Stimulated activated CD8-positive, alpha-beta memory T cell treated with anti-CD3 and anti-CD28 coated beads, Interleukin-7, amount 100 ng/mL, for 24 hours (primary cell): ENCODE data around the gene CMKLR1.

Experiments
- DNase-seq: peaks from one replicate; pipeline ENCODE4 v3.0.0-alpha.2; 2020; ENCODE audit warnings: low read depth

The CMKLR1 gene

GRCh38 chr12:108298761-108299275 lies 40.3 kb downstream of the CMKLR1 start:
- no peak for DNase-seq

- no peak for DNase-seq
Measured at GRCh38 chr12:108297895-108298760, 41.0 kb downstream of the CMKLR1 start.

GRCh38 chr12:108297424-108297823 lies 41.7 kb downstream of the CMKLR1 start:
- DNase-seq = no peak

GRCh38 chr12:108296945-108297344 lies 42.2 kb downstream of the CMKLR1 start:
- no peak for DNase-seq

- DNase-seq = no peak
Measured at GRCh38 chr12:108295641-108296040, 43.5 kb downstream of the CMKLR1 start.

- no peak for DNase-seq
Measured at GRCh38 chr12:108289350-108290161, 49.6 kb downstream of the CMKLR1 start.

GRCh38 chr12:108287227-108287626 lies 51.9 kb downstream of the CMKLR1 start:
- no peak for DNase-seq

- no peak for DNase-seq
Measured at GRCh38 chr12:108285016-108285415, 54.1 kb downstream of the CMKLR1 start.

GRCh38 chr12:108284163-108284562 lies 54.9 kb downstream of the CMKLR1 start:
- DNase-seq = no peak

GRCh38 chr12:108282676-108283075 lies 56.4 kb downstream of the CMKLR1 start:
- no peak for DNase-seq

- no peak for DNase-seq
Measured at GRCh38 chr12:108282160-108282559, 57.0 kb downstream of the CMKLR1 start.

- DNase-seq = no peak
Measured at GRCh38 chr12:108277613-108278012, 61.5 kb downstream of the CMKLR1 start.

- DNase-seq = no peak
Measured at GRCh38 chr12:108273217-108273616, 65.9 kb downstream of the CMKLR1 start.

- no peak for DNase-seq
Measured at GRCh38 chr12:108271951-108272872, 66.9 kb downstream of the CMKLR1 start.

- DNase-seq = no peak
Measured at GRCh38 chr12:108270849-108271143, 68.3 kb downstream of the CMKLR1 start.

GRCh38 chr12:108270035-108270848 lies 68.9 kb downstream of the CMKLR1 start:
- no peak for DNase-seq

- no peak for DNase-seq
Measured at GRCh38 chr12:108269224-108269623, 69.9 kb downstream of the CMKLR1 start.

- DNase-seq = no peak
Measured at GRCh38 chr12:108268397-108268796, 70.7 kb downstream of the CMKLR1 start.

- DNase-seq = no peak
Measured at GRCh38 chr12:108267450-108267849, 71.7 kb downstream of the CMKLR1 start.

GRCh38 chr12:108266131-108266530 lies 73.0 kb downstream of the CMKLR1 start:
- DNase-seq = no peak

GRCh38 chr12:108265505-108265904 lies 73.6 kb downstream of the CMKLR1 start:
- no peak for DNase-seq
